ENCODE results near the gene EXD3.

- TF ChIP-seq CTCF (IDR thresholded peaks at IDR 0.05) (no peak), POLR2AphosphoS5 (IDR thresholded peaks at IDR 0.05) (no peak), POLR2A (IDR thresholded peaks at IDR 0.05) (no peak), EP300 (IDR thresholded peaks at IDR 0.05) (no peak)
Observed at GRCh38 chr9:137462396-137462985, 39.5 kb upstream of the EXD3 start.

Measured in stomach (tissue), 4 donors.